GM12878 (cell line): ENCODE results near the gene ZNF782. TPM values are rescaled to one million over a fixed set of nuclear protein-coding genes. Genes with fewer than 3 reads are reported as not detected.

ENCODE experiments used
- ATAC-seq: fragments of 200-7000 bp; cut with Tn5 transposase; 3 replicates; pipeline ENCODE4 v1.9.1; 2020; ENCODE audit warnings: mild to moderate bottlenecking, moderate library complexity
- BruUV-seq: library from RNA; stranded (reverse); fragments of 400-500 nt; replicated peaks from 2 replicates; lab custom pipeline; 2021; lab: Mats Ljungman, UMichigan
- CTCF ChIA-PET: fragments of 300-600 bp; sonication (Branson Sonifier 250); formaldehyde crosslinking; extraction: SDS; loops from one replicate; lab custom pipeline; 2021; ENCODE audit warnings: inconsistent platforms; lab: Yijun Ruan, JAX
- POLR2A ChIA-PET: fragments of 350-600 bp; formaldehyde crosslinking; extraction: SDS; loops from one replicate; lab custom pipeline; 2021; ENCODE audit warnings: inconsistent platforms; lab: Charles Lee
- RAD21 ChIA-PET: fragments of 300-600 bp; sonication (Branson Sonifier 250); formaldehyde crosslinking; loops from one replicate; lab custom pipeline; 2023; ENCODE audit warnings: antibody characterized with exemption; ENCODE audit not compliant: unreplicated experiment; lab: Charles Lee
- SMC1A ChIA-PET: fragments of 300-600 bp; sonication (Branson Sonifier 250); formaldehyde crosslinking; loops from one replicate; lab custom pipeline; 2023; ENCODE audit not compliant: unreplicated experiment, uncharacterized antibody; lab: Charles Lee
- DNase-seq: peaks from one replicate; pipeline ENCODE4 v3.0.0-alpha.2; 2011; ENCODE audit warnings: low read depth, low spot score
- FAIRE-seq: peaks from 3 replicates; lab custom pipeline; 2011; peaks lifted over from hg19 to GRCh38; lab: Jason Lieb, UNC
- H2AFZ ChIP-seq: 2 replicates; pipeline ENCODE4 v1.6.0; 2011; ENCODE audit warnings: low read depth, low read length, control low read depth; ENCODE audit not compliant: control insufficient read depth
- H3K27ac ChIP-seq: 2 replicates; pipeline ENCODE4 v1.5.1; 2011; ENCODE audit warnings: control low read depth; ENCODE audit not compliant: control insufficient read depth, insufficient read depth
- H3K27me3 ChIP-seq, 2 experiments: replicated peaks in 1 of 2; 2 replicates each; pipeline versions ENCODE4 v1.6.0 to v1.6.1; 2011; ENCODE audit warnings: low read length in 1 of 2; ENCODE audit not compliant: control insufficient read depth in 2 of 2, insufficient read depth in 2 of 2
- H3K36me3 ChIP-seq, 2 experiments: 2 replicates each; pipeline ENCODE4 v1.5.1; 2011; ENCODE audit warnings: low read length in 1 of 2; ENCODE audit not compliant: control insufficient read depth in 2 of 2, insufficient read depth in 2 of 2
- H3K4me1 ChIP-seq: 2 replicates; pipeline ENCODE4 v1.6.1; 2011; ENCODE audit warnings: mild to moderate bottlenecking, low read length, moderate library complexity, mixed read lengths; ENCODE audit not compliant: control insufficient read depth, insufficient read depth
- H3K4me2 ChIP-seq: 2 replicates; pipeline ENCODE4 v1.6.0; 2011; ENCODE audit warnings: control low read depth; ENCODE audit not compliant: control insufficient read depth, insufficient read depth
- H3K4me3 ChIP-seq: fragments of 200-600 bp; sonication (generic); 2 replicates; pipeline ENCODE4 v1.5.1; 2016
- H3K79me2 ChIP-seq: 2 replicates; pipeline ENCODE4 v1.6.0; 2011; ENCODE audit warnings: low read length; ENCODE audit not compliant: control insufficient read depth, insufficient read depth
- H3K9ac ChIP-seq: 2 replicates; pipeline ENCODE4 v1.8.0; 2011; ENCODE audit warnings: low read length, control low read depth, mixed read lengths; ENCODE audit not compliant: control insufficient read depth, insufficient read depth
- H3K9me3 ChIP-seq: replicated peaks from 3 replicates; pipeline ENCODE4 v1.5.1; 2011; ENCODE audit warnings: mild to moderate bottlenecking, low read length; ENCODE audit not compliant: control insufficient read depth, insufficient read depth
- H4K20me1 ChIP-seq: 2 replicates; pipeline ENCODE4 v1.6.0; 2011; ENCODE audit not compliant: control insufficient read depth, insufficient read depth
- ASH2L ChIP-seq: fragments of 300-600, 200-600 bp; sonication (generic); IDR thresholded peaks from 2 replicates; pipeline ENCODE4 v1.6.1; 2017; ENCODE audit warnings: low read depth, mild to moderate bottlenecking, borderline replicate concordance
- CBX3 ChIP-seq: fragments of 200-600 bp; sonication (generic); IDR thresholded peaks from 2 replicates; pipeline ENCODE4 v1.6.1; 2016; ENCODE audit warnings: low read depth, borderline replicate concordance
- CEBPB ChIP-seq, 2 experiments: fragments of 150-350 bp in 1 of 2; IDR thresholded peaks; 2 replicates each; pipeline ENCODE4 v1.6.1; 2012 to 2014; ENCODE audit warnings: low read depth in 2 of 2, low read length in 2 of 2, borderline replicate concordance in 1 of 2, inconsistent platforms in 1 of 2
- FOXK2 ChIP-seq: fragments of 450-650 bp; IDR thresholded peaks from 2 replicates; pipeline ENCODE4 v1.6.1; 2017; ENCODE audit warnings: mild to moderate bottlenecking, moderate library complexity
- GATAD2B ChIP-seq: fragments of 450-650 bp; conservative IDR thresholded peaks from 2 replicates; pipeline ENCODE4 v1.6.1; 2017; ENCODE audit warnings: low read depth, mild to moderate bottlenecking, moderate library complexity
- IKZF1 ChIP-seq: fragments of 450-650 bp; conservative IDR thresholded peaks from 2 replicates; pipeline ENCODE4 v1.6.1; 2017; ENCODE audit warnings: antibody characterized with exemption, mild to moderate bottlenecking
- NBN ChIP-seq: fragments of 450-650 bp; IDR thresholded peaks from 2 replicates; pipeline ENCODE4 v1.6.1; 2016
- NFIC ChIP-seq: IDR thresholded peaks from 2 replicates; pipeline ENCODE4 v1.6.1; 2012; ENCODE audit warnings: low read depth, mild to moderate bottlenecking, inconsistent platforms, low read length, moderate library complexity
- NFYB ChIP-seq: IDR thresholded peaks from 2 replicates; pipeline ENCODE4 v1.6.1; 2011; ENCODE audit warnings: low read depth, mild to moderate bottlenecking, low read length, improper control_type of control experiment, moderate library complexity; ENCODE audit not compliant: insufficient read depth
- PBX3 ChIP-seq: IDR thresholded peaks from 2 replicates; pipeline ENCODE4 v1.6.1; 2011; ENCODE audit warnings: mild to moderate bottlenecking, low read depth, low read length, moderate library complexity; ENCODE audit not compliant: insufficient replicate concordance
- RAD51 ChIP-seq: fragments of 450-650 bp; IDR thresholded peaks from 2 replicates; pipeline ENCODE4 v1.6.1; 2016; ENCODE audit warnings: moderate library complexity, mild to moderate bottlenecking, inconsistent platforms
- SMAD5 ChIP-seq: IDR thresholded peaks from 2 replicates; pipeline ENCODE4 v1.6.1; 2016; ENCODE audit warnings: antibody characterized with exemption, low read depth
- SPI1 ChIP-seq: IDR thresholded peaks from 2 replicates; pipeline ENCODE4 v1.6.1; 2011; ENCODE audit warnings: low read depth, mild to moderate bottlenecking, low read length, moderate library complexity, borderline replicate concordance; ENCODE audit not compliant: insufficient read depth
- YY1 ChIP-seq: IDR thresholded peaks from 2 replicates; pipeline ENCODE4 v1.6.1; 2011; ENCODE audit warnings: low read depth, mild to moderate bottlenecking, low read length
- ZBTB11 ChIP-seq: fragments of 450-650 bp; formaldehyde crosslinking; IDR thresholded peaks from 2 replicates; pipeline ENCODE4 v1.5.0; 2022; ENCODE audit warnings: mild to moderate bottlenecking, missing genetic modification characterization
- WGBS: methylation state at CpG from one replicate; pipeline ENCODE4 v1.1.6; 2016; ENCODE audit warnings: low lambda C conversion rate; ENCODE audit not compliant: insufficient replicate concordance, insufficient coverage; ENCODE audit errors: missing lambda C conversion rate; 5-methylcytosine and 5-hydroxymethylcytosine counted together
- in situ Hi-C: fragments of 300-500 bp; cut with MboI; formaldehyde crosslinking; loops from 9 replicates; pipeline ENCODE4 v1.14.3; 2018; ENCODE audit warnings: mixed read lengths
- intact Hi-C: fragments of 100-400 bp; cut with micrococcal nuclease; formaldehyde crosslinking; loops from one replicate; pipeline ENCODE4 v1.14.2; 2022; ENCODE audit not compliant: unreplicated experiment
- polyA plus RNA-seq, 11 experiments: library from polyadenylated mRNA; depleted of rRNA in 4 of 11; unstranded in 6 of 11; stranded (reverse) in 5 of 11; fragments of >200 nt; fragmentation: Nextera tagmentation in 4 of 11; fragmentation: Illumina TruSeq in 1 of 11; extraction: Ambion mirVana in 4 of 11; extraction: Trizol in 1 of 11; gene quantifications; 1 replicate in 1 of 11; 2 replicates in 10 of 11; pipeline versions ENCODE4 v1.2.1 to v1.2.3, GENCODE V29; 2011 to 2016; ENCODE audit warnings: inconsistent platforms in 2 of 11, missing spikeins in 2 of 11, low read depth in 1 of 11
- total RNA-seq, 4 experiments: library from RNA; depleted of rRNA in 3 of 4; stranded (reverse); fragments of >200 nt in 3 of 4; fragmentation: Illumina TruSeq in 1 of 4; extraction: Trizol in 1 of 4; gene quantifications; 2 replicates each; pipeline versions ENCODE4 v1.2.1 to v1.2.3, GENCODE V29; 2013 to 2021

ZNF782 gene
- total and polyA plus RNA-seq, 10 of the 15 experiments (the other 5 are each of a cell fraction or from before 2014, with no cell fraction given), result 0.55 to 7.8 (median 4.5) TPM

- TF ChIP-seq YY1, result no peak
- no peak for TF ChIP-seq RAD51
- no peak for TF ChIP-seq ZBTB11 (CRISPR knock-in tag)
Observed at GRCh38 chr9:96874947-96875460, 20.7 kb upstream of the ZNF782 start (continued).

- ChIA-PET CTCF (interaction anchor here (1.0 to 10.5 kb wide), 7 partner anchors 10 to 512 kb away, joined by 3 to 145 read pairs (median 4); partner anchors contain the start of gene ZNF782), POLR2A (interaction anchor here (1.3 to 2.5 kb wide), 4 partner anchors 12 to 139 kb away, joined by 3 to 11 read pairs (median 4); partner anchors contain the start of gene ZNF782), SMC1A (interaction anchor here (0.7 to 7.9 kb wide), 5 partner anchors 10 to 494 kb away, joined by 3 to 112 read pairs (median 3); partner anchors contain the start of gene ZNF782), RAD21 (interaction anchor here (0.7 to 6.7 kb wide), 7 partner anchors 12 to 532 kb away, joined by 3 to 91 read pairs (median 4); partner anchors contain the start of genes ZNF510 and ZNF782)
- FAIRE-seq, result no peak
- DNase-seq, result no peak
- Histone ChIP-seq H3K27ac (no peak overlapping the region), H4K20me1 (no peaks in the 10 kb centered on the region), H3K79me2 (no peaks in the 10 kb centered on the region), H3K4me3 (no peak overlapping the region), H3K4me1 (peaks cover 35% of the 10 kb centered on the region), H3K9ac (no peak overlapping the region), H3K36me3 (no peaks in the 10 kb centered on the region), H3K4me2 (peak overlapping the region; percentile 93), H2AFZ (peak overlapping the region; percentile 0; the same call in 1 of the 2 replicates), H3K27me3 (no peaks in the 10 kb centered on the region; a peak in 1 of 4 replicates), H3K9me3 (no peaks in the 10 kb centered on the region)
- ATAC-seq, result peak; percentile 7; the same call in 2 of the 3 replicates
- intact Hi-C loops (loop anchor here (5.0 kb wide), 1 partner anchor 233 kb away; no protein-coding TSS in a partner anchor), in situ Hi-C loops (loop anchor here (25.0 kb wide), 1 partner anchor 738 kb away; no protein-coding TSS in a partner anchor)
- no TSS peak for BruUV-seq
- WGBS, result 21% methylated on average over 7 of the region's 7 CpGs
- TF ChIP-seq NFYB (no peak), CBX3 (no peak), CEBPB (IDR thresholded peaks at IDR 0.05; ENCODE audit: borderline replicate concordance in 1 of 2, low read depth in 2 of 2, low read length in 2 of 2) (no peak), FOXK2 (no peak), SMAD5 (no peak), NFIC (no peak), IKZF1 (no peak), ASH2L (no peak), NBN (no peak), PBX3 (no peak), SPI1 (no peak), GATAD2B (0 out of 2 replicates have a peak, but pooled peaks have one; percentile 20)
Observed at GRCh38 chr9:96874201-96874785, 20.0 kb upstream of the ZNF782 start.
